ENCODE data around the gene PALM.

DNA sequence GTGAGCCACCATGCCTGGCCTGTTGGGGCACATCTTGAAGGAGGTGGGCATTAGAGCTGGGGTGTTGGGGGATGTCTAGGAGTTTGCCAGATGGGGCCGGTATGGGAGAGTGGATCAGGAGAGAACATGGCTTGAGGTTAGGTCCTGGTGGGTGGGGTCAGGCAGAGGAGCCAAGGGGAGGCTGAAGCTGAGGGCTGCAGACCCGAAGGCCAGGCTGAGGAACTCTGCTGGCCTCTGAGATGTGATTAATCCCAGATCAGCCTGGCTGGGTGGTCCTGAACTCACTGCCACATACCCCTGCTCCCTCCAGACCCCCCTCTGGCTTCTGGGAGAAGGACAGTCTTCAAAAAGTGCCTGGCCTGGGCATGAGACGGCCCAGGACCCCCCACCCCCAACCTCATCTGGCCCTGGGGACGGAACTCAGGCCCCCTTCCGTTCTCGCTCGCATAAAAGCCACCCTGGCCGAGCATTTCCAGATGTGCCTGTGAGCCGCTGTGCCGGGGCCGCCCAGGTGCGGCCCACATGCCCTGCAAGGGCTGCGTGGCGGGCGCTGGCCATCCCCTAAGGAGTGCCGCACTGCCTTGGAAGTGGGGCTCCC is 29.8 kb upstream of the PALM start:
- TF ChIP-seq CTCF (IDR thresholded peaks at IDR 0.05; ENCODE audit: poor library complexity), result no peak
- TF ChIP-seq EZH2 (IDR thresholded peaks at IDR 0.05; ENCODE audit: borderline replicate concordance), result no peak
